Sigmoid colon (tissue), 7 donors: ENCODE results near the gene MYO5A. TPM values are rescaled to one million over a fixed set of nuclear protein-coding genes. Genes with fewer than 3 reads are reported as not detected.

ENCODE experiments used
- DNase-seq: peaks from one replicate; pipeline ENCODE4 v3.0.0-alpha.2; 2019
- H3K27ac ChIP-seq, 4 donors: fragments of 200-600 bp; sonication (generic); one replicate each; pipeline ENCODE4 v1.5.1; 2016 to 2019; ENCODE audit warnings: mild to moderate bottlenecking in 1 of 4
- H3K27me3 ChIP-seq, 3 donors: fragments of 200-600 bp; sonication (generic); one replicate each; pipeline ENCODE4 v1.5.1; 2019; ENCODE audit warnings: mild to moderate bottlenecking in 1 of 3
- H3K36me3 ChIP-seq, 4 donors: fragments of 200-600 bp; sonication (generic); one replicate each; pipeline ENCODE4 v1.5.1; 2016 to 2019
- H3K4me1 ChIP-seq, 4 donors: fragments of 200-600 bp; sonication (generic); one replicate each; pipeline ENCODE4 v1.5.1; 2017 to 2019
- H3K4me3 ChIP-seq, 4 donors: fragments of 200-600 bp; sonication (generic); one replicate each; pipeline ENCODE4 v1.5.1; 2017 to 2019; ENCODE audit warnings: mild to moderate bottlenecking in 2 of 4, moderate library complexity in 1 of 4
- H3K9me3 ChIP-seq, 4 donors: fragments of 200-600 bp in 3 of 4; sonication (generic) in 3 of 4; one replicate each; pipeline versions ENCODE4 v1.5.1 to v1.6.1; 2013 to 2019
- CTCF ChIP-seq, 4 experiments: fragments of 450-650 bp in 3 of 4; fragments of 200-600 bp in 1 of 4; IDR thresholded peaks; one replicate each; pipeline ENCODE4 v1.5.1; 2016 to 2019; ENCODE audit warnings: antibody characterized with exemption in 4 of 4, mild to moderate bottlenecking in 3 of 4, moderate library complexity in 2 of 4
- EP300 ChIP-seq, 4 donors: sonication (generic); formaldehyde crosslinking; IDR thresholded peaks; one replicate each; pipeline ENCODE4 v1.6.1; 2017; ENCODE audit warnings: antibody characterized with exemption in 4 of 4
- POLR2A ChIP-seq, 2 donors: fragments of 450-650 bp; IDR thresholded peaks; one replicate each; pipeline ENCODE4 v1.6.1; 2016; ENCODE audit warnings: antibody characterized with exemption in 2 of 2, mild to moderate bottlenecking in 2 of 2, moderate library complexity in 2 of 2
- POLR2AphosphoS5 ChIP-seq, 4 donors: sonication (generic); formaldehyde crosslinking; IDR thresholded peaks; one replicate each; pipeline ENCODE4 v1.6.1; 2017; ENCODE audit warnings: antibody characterized with exemption in 4 of 4
- WGBS, 2 donors: extraction: QIAGEN DNeasy Blood & Tissue Kit; methylation state at CpG; one replicate each; pipeline ENCODE4 v1.1.7; 2013; 5-methylcytosine and 5-hydroxymethylcytosine counted together
- intact Hi-C: fragments of 100-400 bp; cut with DNase I; formaldehyde crosslinking; loops from one replicate; pipeline ENCODE4 v1.15.1; 2023
- polyA plus RNA-seq, 3 donors: library from polyadenylated mRNA; stranded (reverse); fragments of 200-250 nt; gene quantifications; one replicate each; pipeline ENCODE4 v1.2.3, GENCODE V29; 2013
- total RNA-seq, 4 donors: library from RNA; depleted of rRNA; stranded (reverse); fragments of >200 nt; gene quantifications; one replicate each; pipeline ENCODE4 v1.1.0, GENCODE V29; 2016
- donor health status: healthy with polysubstance abuse.
- donor health status: Bipolar disorder and iron deficiency.
- donor health status: healthy.

The MYO5A gene
- total and polyA plus RNA-seq, 7 donors = 2.1 to 46.0 (median 23.5) TPM

GRCh38 chr15:52529341-52529924 is 753 bp upstream of the MYO5A start:
- Histone ChIP-seq H3K4me3 (peak overlapping the region; percentile 36 to 91 (median 78)), H3K9me3 (no peaks in the 10 kb centered on the region), H3K27ac (peak overlapping the region; percentile 83 to 89 (median 88)), H3K4me1 (peaks cover 0 to 20% (median 9%) of the 10 kb centered on the region in 4 donors), H3K27me3 (no peaks in the 10 kb centered on the region), H3K36me3 (no peaks in the 10 kb centered on the region)
- intact Hi-C loops = loop anchor here (2.0 to 5.0 kb wide), 3 partner anchors 39 to 149 kb away; partner anchors contain the start of genes ARPP19 and ATOSA
- DNase-seq = no peak
- no peak for TF ChIP-seq EP300 (IDR thresholded peaks at IDR 0.05)
- TF ChIP-seq CTCF (IDR thresholded peaks at IDR 0.05) = no peak
- TF ChIP-seq POLR2AphosphoS5 (IDR thresholded peaks at IDR 0.05) = no peak
- no peak for TF ChIP-seq POLR2A (IDR thresholded peaks at IDR 0.05)
- WGBS, 2 donors = 1 to 3% methylated on average over 28 of the region's 28 CpGs

- Histone ChIP-seq H3K9me3 (no peaks in the 10 kb centered on the region), H3K27ac (peak overlapping the region; percentile 83 to 89 (median 88)), H3K27me3 (no peaks in the 10 kb centered on the region), H3K4me3 (peak overlapping the region; percentile 66 to 91 (median 81)), H3K36me3 (no peaks in the 10 kb centered on the region), H3K4me1 (peaks cover 0 to 21% (median 10%) of the 10 kb centered on the region in 4 donors)
- peak; percentile 66 for DNase-seq
- peak in 1 of 4 donors; percentile 9 for TF ChIP-seq POLR2AphosphoS5 (IDR thresholded peaks at IDR 0.05)
- TF ChIP-seq EP300 (IDR thresholded peaks at IDR 0.05) = no peak
- intact Hi-C loops = loop anchor here (2.0 to 5.0 kb wide), 3 partner anchors 41 to 151 kb away; partner anchors contain the start of genes ARPP19 and ATOSA
- WGBS, 2 donors = 5 to 6% methylated on average over 32 of the region's 32 CpGs
Observed at GRCh38 chr15:52527911-52528563, 643 bp downstream of the MYO5A start.

DNA sequence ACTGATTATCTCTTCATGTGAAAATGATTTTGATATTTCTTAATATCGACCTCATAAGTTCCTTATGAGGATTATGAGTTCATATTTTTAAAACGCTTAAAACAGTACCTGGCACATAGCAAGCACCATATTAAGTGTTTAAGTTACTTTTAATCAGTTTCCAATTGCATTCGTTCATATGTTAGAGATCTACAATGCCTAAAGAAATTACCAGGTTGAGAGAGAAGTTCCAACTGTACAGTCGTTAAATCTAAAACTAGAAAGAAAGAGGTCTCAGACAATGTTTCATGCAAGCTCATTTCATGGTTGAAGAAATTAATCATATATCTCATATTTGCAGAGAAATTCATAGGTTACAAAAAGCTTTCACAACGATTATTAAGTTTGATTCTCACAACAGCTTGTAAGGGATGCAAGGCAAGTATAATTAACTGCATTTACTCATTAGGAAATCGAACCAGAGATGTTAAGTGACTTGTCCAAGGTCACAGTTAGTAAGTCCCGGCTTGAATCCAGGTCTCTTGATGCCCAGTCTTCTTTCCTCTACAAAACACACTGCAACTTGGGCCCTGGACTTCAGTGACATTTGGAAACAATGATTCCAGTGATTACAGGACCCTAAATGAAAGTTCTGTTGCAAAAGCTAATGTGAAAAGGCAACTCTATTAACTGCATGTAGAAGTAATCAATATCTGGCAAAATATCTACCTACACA is 1.3 kb downstream of the MYO5A start:
- 72 to 88% methylated on average over 7 of the region's 7 CpGs for WGBS, 2 donors
- intact Hi-C loops = loop anchor here (5.0 kb wide), 1 partner anchor 140 kb away; no protein-coding TSS in a partner anchor
- H3K27ac ChIP-seq = peak overlapping the region in 2 of 4 donors; percentile 83 to 88

DNA sequence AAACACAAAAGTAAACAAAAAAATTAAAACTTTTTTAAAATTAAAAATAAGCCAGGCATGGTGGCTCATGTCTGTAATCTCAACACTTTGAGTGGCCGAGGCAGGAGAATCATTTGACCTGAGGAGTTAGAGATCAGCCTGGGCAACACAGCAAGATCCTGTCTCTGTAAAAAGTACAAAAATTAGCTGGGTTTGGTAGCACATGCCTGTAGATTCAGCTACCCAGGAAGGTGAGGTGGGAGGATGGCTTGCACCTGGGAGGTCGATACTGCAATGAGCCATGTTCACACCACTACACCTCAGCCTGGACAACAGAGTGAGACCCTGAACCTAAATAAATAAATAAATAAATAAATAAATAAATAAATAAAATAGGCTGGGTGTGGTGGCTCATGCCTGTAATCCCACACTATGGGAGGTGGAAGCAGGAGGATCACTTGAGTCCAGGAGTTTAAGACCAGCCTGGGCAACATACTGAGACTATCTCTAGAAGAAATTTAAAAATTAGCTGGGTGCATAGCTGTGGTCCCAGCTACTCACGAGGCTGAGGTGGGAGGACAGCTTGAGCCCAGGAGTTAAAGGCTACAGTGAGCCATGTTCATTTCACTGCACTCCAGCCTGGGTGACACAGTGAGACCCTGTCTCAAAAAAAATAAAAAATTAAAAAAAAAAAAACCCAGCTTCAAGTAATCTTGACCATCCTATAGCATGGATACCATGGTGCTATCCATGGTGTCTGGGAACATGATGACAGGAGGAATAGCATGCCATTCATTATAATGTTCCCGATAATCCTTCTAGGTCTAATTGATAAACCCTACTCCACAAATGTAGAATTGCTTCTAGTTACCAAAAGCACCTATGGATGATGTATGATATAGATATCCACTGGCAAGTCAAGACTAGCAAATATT is 4.2 kb downstream of the MYO5A start:
- no peak for DNase-seq
- intact Hi-C loops = loop anchor here (5.0 kb wide), 1 partner anchor 137 kb away; no protein-coding TSS in a partner anchor
- H3K4me1 ChIP-seq = peaks cover 0 to 27% (median 9%) of the 10 kb centered on the region in 4 donors
- WGBS, 2 donors = 93 to 96% methylated on average over 4 of the region's 4 CpGs
- H3K36me3 ChIP-seq = no peaks in the 10 kb centered on the region
- no peaks in the 10 kb centered on the region for H3K9me3 ChIP-seq
- no peaks in the 10 kb centered on the region for H3K27me3 ChIP-seq
- no peak overlapping the region for H3K27ac ChIP-seq
- H3K4me3 ChIP-seq = no peak overlapping the region
- TF ChIP-seq EP300 (IDR thresholded peaks at IDR 0.05) = no peak

More for the DNA sequence above, 1.3 kb downstream of the MYO5A start:
- Histone ChIP-seq H3K9me3 (no peaks in the 10 kb centered on the region), H3K4me3 (peak overlapping the region in 3 of 4 donors; percentile 66 to 91 (median 90)), H3K36me3 (no peaks in the 10 kb centered on the region), H3K4me1 (peaks cover 0 to 24% (median 10%) of the 10 kb centered on the region in 4 donors), H3K27me3 (no peaks in the 10 kb centered on the region)
- no peak for TF ChIP-seq CTCF (IDR thresholded peaks at IDR 0.05)
- TF ChIP-seq POLR2A (IDR thresholded peaks at IDR 0.05) = no peak
- TF ChIP-seq POLR2AphosphoS5 (IDR thresholded peaks at IDR 0.05) = no peak
- TF ChIP-seq EP300 (IDR thresholded peaks at IDR 0.05) = no peak
- DNase-seq = no peak

- 66 to 71% methylated on average over 5 of the region's 5 CpGs for WGBS, 2 donors
- H3K27me3 ChIP-seq = no peaks in the 10 kb centered on the region
- no peak for DNase-seq
- H3K36me3 ChIP-seq = no peaks in the 10 kb centered on the region
- peaks cover 0 to 24% (median 8%) of the 10 kb centered on the region in 4 donors for H3K4me1 ChIP-seq
- H3K9me3 ChIP-seq = no peaks in the 10 kb centered on the region
- intact Hi-C loops = no loop called here
- H3K27ac ChIP-seq = peak overlapping the region in 1 of 4 donors; percentile 20
- TF ChIP-seq POLR2AphosphoS5 (IDR thresholded peaks at IDR 0.05) = no peak
- no peak for TF ChIP-seq POLR2A (IDR thresholded peaks at IDR 0.05)
- TF ChIP-seq CTCF (IDR thresholded peaks at IDR 0.05) = no peak
- TF ChIP-seq EP300 (IDR thresholded peaks at IDR 0.05) = no peak
- no peak overlapping the region for H3K4me3 ChIP-seq
Observed at GRCh38 chr15:52523647-52524046, 5.0 kb downstream of the MYO5A start.
